Measurements from ENCODE around the gene VSTM4.

Gene VSTM4

GRCh38 chr10:49115015-49115795 lies at the start of gene VSTM4:
TSS of gene VSTM4 (minus strand) at chr10:49115522. CDS start at chr10:49115485, 37 bp downstream.
- no peak for DNase-seq

GRCh38 chr10:49164559-49165188 lies 49.4 kb upstream of the VSTM4 start:
- DNase-seq, result no peak

GRCh38 chr10:49163741-49164140 lies 48.4 kb upstream of the VSTM4 start:
- no peak for DNase-seq

DNA sequence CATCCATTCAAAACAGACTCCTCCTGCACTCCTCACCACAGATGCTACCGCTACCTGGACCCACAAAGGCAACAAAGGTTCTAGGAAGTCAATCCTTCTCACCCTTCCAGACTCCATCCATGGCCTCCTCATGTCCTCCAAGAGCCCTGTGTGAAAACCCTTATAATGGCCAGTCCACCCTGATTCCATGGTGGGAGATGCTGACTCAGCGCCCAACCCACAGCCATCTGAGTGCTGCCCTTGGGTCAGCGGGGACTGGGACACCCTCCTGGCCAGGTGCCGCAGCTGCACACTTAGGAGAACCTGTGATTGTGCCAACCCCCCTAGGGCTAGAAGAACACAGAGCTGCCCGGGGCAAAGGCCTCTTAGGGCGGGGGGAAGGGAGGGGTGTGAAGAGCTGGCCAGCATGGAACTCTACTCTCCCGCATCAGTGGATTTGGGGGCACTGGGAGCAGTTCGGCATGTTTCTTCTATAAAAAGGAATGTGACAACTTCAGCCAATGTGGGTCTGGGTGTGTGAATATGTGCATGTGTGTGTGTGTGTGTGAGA lies 47.5 kb upstream of the VSTM4 start:
- DNase-seq, result no peak

DNA sequence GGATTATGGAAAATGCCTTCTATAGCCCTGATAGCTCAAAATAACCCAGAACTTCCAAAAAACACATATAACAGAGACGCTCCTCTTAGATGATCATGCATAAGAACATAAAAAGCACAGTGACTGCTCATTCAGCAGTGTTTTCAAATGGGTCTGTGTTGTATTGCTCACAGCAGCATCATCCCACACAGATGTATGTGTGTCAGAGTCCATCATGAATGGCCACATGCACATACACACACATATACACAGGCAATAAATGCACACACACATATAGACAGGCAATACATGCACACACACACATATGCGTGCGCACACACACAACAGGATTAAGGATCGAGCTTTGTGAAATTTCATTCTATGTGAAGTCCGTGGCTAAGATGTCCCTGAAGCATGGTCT lies 46.7 kb upstream of the VSTM4 start:
- DNase-seq, result no peak

- no peak for DNase-seq
These were observed 46.2 kb upstream of the VSTM4 start for GRCh38 chr10:49161411-49161997.

GRCh38 chr10:49160814-49161213 lies 45.5 kb upstream of the VSTM4 start:
- no peak for DNase-seq

- no peak for DNase-seq
These were observed 44.8 kb upstream of the VSTM4 start for GRCh38 chr10:49160110-49160509.

- DNase-seq, result no peak
These were observed 43.6 kb upstream of the VSTM4 start for GRCh38 chr10:49158915-49159314.

- no peak for DNase-seq
These were observed 43.1 kb upstream of the VSTM4 start for GRCh38 chr10:49158404-49158803.

DNA sequence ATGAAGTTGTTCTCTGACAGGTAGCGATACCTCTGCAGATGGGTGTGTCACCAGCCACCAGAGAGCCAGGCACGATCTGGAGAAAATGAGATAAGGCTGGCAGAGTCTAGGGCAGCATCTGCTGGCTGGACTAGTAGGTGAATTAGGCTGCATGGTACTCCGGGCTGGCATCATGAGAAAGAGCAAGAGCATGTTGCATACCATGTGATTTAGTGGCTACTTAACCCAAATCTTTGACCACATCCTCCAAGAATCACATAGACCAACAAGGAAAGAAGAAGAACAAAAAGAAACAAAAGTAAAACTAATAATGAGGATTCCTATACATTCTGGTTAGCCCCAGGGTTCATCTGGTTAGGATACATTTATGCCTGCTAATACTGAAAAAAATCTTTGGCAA lies 41.9 kb upstream of the VSTM4 start:
- DNase-seq, result no peak

DNA sequence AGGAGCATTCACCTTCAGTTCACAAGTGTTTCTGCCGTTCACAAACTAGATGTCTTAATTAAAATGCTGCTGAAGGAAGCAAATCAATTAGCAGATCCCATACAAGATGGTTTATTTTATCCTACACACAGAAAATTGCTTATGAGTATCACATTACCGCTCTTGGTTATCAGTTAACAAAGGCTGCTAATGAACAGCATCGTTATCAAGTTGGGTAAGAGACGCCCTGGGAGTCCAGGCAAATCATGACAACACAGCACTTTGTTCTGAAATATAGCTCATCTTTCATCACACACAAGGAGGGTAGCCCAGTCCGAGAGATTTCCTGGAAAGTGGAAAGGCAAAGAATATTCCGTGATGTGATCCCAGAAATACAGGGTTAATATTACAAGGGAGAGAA lies 39.3 kb upstream of the VSTM4 start:
- DNase-seq, result no peak

DNA sequence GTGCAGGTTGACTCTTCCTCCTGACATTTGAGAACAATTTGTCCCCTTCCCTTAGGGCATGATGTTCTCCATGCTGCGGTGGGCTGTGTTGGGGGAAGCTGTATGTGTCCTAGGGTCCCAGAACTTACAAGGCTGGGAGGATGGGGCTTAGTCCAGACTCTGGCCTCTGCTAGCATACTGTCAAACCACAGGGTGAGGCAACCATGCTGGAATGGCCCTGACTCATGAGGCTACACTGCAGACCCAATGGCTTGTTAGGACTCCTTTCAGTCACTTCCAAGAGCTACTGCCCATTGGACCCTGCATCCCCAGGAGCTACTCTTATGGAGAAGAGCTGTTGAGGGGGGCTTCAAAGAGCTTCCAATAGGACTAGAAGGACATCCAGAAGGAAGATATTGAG lies 38.6 kb upstream of the VSTM4 start:
- DNase-seq, result no peak

GRCh38 chr10:49153115-49153514 lies 37.8 kb upstream of the VSTM4 start:
- no peak for DNase-seq

GRCh38 chr10:49152663-49153062 lies 37.3 kb upstream of the VSTM4 start:
- DNase-seq, result no peak

- no peak for DNase-seq
These were observed 36.7 kb upstream of the VSTM4 start for GRCh38 chr10:49152037-49152436.

DNA sequence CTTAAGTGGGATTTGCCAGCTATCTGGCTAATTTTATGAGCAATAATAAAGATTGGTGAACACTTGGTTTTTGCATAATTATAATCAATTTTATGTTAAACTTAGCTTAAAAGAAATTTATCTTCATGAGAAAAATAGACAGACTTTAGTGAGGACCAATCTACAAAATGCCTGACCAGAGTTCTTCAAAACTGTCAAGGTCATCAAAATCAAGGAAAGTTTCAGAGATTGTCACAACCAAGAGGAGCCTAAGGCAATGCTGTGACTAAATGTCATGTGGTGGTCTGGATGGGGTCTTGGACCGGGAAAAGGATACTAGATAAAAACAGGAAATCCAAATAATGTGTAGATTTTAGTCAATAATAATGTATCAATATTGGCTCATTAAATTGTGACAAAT lies 36.2 kb upstream of the VSTM4 start:
- no peak for DNase-seq

GRCh38 chr10:49151025-49151445 lies 35.7 kb upstream of the VSTM4 start:
- no peak for DNase-seq

GRCh38 chr10:49150426-49150825 lies 35.1 kb upstream of the VSTM4 start:
- DNase-seq, result no peak

- no peak for DNase-seq
These were observed 34.6 kb upstream of the VSTM4 start for GRCh38 chr10:49149881-49150280.

GRCh38 chr10:49144058-49144720 lies 28.9 kb upstream of the VSTM4 start:
- DNase-seq, result no peak

GRCh38 chr10:49143249-49143648 lies 27.9 kb upstream of the VSTM4 start:
- DNase-seq, result no peak

GRCh38 chr10:49141541-49142332 lies 26.4 kb upstream of the VSTM4 start:
- no peak for DNase-seq
